ENCODE results near the gene YWHAQ. TPM values are rescaled to one million over a fixed set of nuclear protein-coding genes. Genes with fewer than 3 reads are reported as not detected.
"Not testable (repeated sequence)": the region's sequence is repeated elsewhere in the genome, so short reads cannot be mapped to it uniquely, and the experiment has no call there.

YWHAQ gene
- total RNA-seq, 1 donor from 2014 or later, result 209 TPM

DNA sequence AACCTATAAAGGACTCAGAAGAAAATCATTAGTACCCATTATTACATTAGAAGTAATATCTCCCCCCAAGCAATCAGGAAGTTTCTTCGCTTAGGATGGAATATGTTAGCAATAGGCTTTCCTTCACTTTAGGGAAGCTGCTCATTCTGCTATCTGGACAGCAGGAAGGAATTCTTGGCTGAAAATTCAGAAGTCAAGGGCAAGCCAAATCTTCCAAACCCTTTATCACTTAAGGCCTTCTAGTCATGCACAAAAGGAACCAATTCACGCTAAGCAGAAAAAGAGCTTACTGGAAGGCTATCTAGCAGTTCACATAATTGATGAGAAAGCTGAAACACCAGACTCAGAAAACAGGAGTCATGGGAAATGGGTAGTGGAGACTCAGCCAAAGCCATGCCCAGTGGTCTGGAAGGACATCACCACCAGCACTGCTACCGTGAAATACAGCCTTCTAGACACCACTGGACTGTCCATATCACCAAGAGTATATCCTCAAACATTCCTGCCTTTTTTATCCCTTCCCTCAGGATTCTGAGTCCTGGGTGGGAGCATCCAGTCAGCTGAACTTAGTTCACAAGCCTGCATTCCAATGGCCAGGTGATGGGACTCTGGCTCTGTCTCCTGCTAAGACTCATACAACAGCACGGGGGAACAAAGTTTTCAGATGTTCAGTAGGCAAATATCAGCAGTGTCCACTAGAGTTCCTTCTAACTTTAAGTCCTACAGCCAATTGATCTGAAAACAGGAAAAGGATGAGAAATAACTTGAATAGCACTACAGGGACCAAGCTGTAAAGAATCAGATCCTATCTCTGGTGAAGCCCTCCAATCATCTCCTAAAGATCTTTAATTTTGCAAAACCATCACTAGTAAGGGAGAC is 60.4 kb downstream of the YWHAQ start:
- intact Hi-C loops (cut with DNase I), result no loop called here
- DNase-seq (ENCODE audit: low spot score) (no peak), ATAC-seq (no peak)

DNA sequence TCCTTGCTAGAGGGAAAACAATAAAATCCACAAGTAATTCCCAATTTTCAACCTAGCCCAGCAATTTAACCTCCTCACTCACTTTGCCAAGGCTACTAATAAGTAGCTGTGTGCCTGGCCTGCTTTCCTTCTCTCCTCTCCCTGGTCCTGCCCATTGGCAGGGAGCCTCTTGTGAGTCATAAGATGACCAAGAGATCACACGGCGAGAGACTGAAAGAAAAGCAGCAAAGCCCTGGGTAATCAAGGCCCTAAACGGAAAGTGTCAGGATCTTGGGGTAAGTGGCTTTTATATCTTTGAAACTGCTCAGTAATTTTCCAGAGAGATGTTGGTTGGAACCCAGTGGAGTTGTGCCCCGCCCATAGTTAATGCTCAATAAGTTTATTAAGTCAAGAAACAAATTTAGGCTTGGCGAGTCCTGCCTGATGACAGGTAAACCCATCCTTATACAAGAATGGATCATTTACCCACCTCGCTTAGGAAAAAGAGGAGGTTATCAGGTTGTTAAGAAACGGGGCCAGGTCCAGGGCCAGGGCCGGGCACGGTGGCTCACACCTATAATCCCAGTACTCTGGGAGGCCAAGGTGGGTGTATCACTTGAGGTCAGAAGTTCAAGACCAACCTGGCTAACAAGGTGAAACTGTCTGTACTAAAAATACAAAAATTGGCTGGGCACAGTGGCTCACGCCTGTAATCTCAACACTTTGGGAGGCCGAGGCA is 65.2 kb downstream of the YWHAQ start:
- intact Hi-C loops (cut with DNase I), result no loop called here
- DNase-seq (ENCODE audit: low spot score) (peak; percentile 85), ATAC-seq (peak; percentile 97)

DNA sequence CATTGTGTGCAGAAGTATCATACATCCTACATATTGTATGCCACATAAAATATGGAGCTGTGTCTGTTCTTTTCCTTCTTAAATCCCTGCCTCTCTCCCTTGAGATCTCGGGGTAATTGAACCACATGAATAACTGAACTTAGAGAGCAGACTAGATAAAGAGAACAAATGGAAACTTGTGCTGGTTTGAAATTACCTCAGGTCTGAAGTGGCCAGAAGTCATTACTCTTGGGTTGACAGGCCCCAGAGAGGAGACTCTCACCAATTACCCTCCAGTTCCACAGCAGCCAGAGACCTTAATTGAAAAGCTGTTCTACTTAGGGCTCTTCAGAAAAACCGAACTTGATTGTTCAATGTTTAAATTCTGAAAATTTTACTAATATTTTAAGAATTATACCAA is 70.2 kb downstream of the YWHAQ start:
- ATAC-seq (no peak), DNase-seq (ENCODE audit: low spot score) (no peak)
- intact Hi-C loops (cut with DNase I), result no loop called here

DNA sequence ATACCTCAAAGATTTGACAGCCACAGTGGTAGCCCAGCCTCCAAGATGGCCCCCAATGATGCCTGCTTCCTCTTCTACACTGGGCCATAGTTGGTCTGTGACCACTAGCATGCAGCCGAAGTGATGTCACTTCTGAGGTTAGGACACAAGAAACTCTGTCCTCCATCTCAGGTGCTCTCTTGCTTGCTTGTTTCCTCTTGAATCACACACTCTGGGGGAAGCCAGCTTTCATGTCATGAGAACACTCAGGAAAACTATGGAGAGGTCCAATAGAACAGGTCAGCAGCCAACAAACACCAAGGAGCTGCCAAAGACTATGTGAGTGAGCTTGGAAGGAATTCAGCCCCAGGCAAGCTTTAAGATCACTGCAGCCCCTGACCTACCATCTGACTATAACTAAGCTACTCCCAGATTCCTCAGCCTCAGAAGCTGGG is 71.8 kb downstream of the YWHAQ start:
- DNase-seq (ENCODE audit: low spot score), result no peak
- intact Hi-C loops (cut with DNase I), result no loop called here
- ATAC-seq, result no peak

DNA sequence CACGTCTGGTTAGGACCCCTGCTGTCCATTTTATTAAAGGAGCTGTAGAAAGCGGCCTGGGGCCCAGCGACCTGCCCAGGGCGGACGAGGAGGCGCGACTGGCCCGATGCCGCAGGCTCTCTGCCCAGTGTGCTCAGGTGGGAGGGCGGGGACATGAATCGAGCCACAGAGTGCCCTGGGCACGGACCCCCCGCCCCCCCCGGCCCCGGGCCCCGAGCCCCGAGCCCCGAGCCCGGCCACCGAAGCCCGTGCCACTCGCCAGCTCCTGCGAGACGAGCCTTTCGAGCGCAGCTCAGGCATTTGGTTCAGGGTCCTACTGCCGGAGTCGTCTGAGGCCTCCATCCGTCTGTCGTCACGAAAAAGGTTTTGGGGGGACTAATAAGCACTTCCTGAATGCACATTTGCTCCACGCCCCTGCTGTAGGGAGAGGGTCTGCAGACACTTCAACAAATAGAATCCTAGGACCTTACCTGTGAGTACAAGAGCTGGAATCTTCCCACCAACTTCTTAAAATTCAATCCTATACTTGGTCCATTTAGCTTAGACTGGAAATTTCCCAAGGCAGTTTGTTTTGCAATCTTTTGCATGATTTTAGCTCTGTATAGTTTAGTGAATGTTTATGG is 74.6 kb downstream of the YWHAQ start:
- intact Hi-C loops (cut with DNase I), result no loop called here

DNA sequence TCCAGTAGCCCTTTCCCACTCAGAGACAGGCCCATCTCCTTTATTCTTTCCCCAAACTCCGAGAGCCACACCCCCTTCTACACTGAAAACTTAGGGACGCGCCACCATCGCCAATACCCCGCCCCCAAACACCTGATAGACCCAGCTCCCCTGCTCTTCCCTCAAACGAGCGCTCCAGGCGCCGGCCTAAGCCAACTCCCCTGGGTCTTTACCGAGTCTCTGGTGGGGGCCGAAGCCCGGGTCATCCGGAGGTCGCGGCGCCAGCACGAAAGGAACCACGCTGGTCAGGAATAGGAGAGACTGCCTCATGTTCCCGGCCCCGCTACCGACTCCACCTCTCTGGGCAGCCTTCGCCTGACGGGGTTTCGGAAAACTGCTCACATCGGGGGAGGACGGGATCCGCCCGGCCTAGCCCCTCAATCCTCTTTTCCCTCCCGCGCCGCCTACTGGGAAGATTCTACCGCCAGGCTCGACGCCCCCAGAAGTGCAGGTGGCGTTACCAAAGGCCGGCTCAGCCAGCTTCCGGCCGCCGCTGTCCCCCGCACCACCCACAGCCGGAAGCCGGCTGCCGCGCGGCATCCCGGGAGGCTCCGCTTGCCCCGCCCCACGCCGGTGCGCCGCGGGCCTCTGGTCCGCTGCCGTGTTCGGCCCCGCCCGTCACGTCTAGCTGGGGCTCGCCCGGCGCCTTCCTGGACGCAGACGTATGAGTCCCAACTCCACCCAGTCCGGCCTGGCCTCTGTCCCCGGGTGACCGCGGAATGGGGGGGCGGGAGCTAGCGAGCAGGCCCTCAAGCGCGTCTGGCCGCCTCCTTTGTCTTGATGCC is 75.3 kb downstream of the YWHAQ start, which contains the start of gene ADAM17:
ADAM17 (minus strand) TSS at position 534 of the 824 bp plus-strand sequence; CDS start at position 309, 225 bp downstream.
- DNase-seq (ENCODE audit: low spot score) (peak; percentile 97), ATAC-seq (peak; percentile 97)
- intact Hi-C loops (cut with DNase I), result no loop called here

More for the DNA sequence above, 74.6 kb downstream of the YWHAQ start:
- no peak for ATAC-seq
- DNase-seq (ENCODE audit: low spot score), result no peak

DNA sequence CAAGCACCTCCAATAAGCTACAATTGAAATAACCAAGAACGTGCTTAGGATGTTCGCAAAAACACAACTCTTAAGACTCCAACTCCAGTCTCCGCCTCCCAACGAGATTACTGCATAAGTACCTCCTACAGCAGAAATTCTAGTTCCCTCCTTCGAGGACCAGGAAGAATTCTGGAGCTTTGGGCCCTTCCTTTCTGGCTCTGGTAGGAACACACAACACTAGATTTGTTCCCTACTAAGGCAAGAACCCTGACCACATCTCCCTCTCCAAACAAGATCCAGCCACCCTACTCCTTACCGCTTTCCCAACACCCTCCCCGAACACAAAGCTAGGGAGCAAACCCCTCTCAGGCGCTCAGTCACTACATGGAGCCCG is 75.9 kb downstream of the YWHAQ start:
- intact Hi-C loops (cut with DNase I), result no loop called here
- DNase-seq (ENCODE audit: low spot score) (no peak), ATAC-seq (peak; percentile 50)

DNA sequence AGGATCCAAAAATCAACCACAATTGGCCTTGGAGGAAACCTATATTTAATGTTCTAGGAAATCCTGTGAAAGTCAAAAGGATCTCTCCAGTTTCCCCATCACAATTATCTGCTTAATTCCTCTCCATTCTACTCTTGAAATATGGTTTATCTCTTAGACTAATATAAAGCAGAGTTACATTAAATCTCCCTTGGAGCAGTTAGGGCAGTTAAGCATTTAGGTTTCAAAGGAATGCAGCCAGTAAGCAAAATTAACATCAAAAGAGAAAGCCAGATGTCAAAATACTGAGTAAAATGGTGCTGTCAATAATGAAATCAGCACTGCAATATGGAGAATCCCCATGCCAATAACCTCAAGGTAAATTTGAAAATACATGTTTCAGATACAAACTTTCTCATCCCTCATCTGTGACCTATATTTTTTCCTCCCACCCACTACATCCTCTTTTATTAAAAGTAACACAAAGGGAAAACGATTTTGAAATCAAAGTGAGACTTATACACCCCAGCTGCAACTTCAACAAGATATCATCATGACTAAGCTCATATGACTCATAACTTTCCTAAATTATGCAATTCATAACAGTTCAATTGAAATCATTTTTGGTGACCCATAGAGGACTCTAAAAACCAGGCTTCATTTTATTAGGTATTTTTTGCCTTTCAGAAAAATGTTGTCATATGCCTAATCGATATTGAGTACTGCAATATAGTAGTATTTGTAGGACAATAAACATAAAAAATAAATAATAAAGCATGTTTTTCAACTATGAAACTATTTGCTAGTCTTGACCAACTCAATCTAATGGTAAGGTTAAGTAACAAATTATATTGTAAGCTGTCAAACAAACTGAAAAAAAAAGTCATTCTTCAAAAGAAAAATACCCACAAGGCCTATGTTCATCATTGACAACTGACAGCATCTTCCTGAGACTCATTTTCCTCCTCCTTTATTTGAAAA is 78.3 kb downstream of the YWHAQ start:
- ATAC-seq (peak; percentile 23), DNase-seq (ENCODE audit: low spot score) (no peak)
- intact Hi-C loops (cut with DNase I), result no loop called here

DNA sequence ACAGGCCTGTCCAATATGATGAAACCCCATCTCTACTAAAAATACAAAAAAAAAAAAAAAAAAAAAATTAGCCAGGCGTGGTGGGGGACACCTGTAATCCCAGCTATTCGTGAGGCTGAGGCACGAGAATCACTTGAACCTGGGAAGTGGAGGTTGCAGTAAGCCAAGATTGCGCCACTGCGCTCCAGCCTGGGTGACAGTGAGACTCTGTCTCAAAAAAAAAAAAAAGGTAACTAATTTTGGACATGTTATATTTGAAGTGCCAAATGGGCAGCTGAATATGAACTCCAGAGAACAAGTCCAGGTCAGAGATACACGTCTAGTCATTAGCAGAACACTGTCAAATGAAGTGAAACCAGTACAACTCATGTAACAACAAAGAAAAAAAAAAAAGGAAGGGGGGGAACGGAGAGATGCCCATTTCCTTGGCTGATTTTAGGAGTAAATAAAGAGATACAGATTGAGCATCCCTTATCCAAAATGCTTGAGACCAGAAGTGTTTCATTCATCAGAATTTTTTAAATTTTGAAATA is 79.9 kb downstream of the YWHAQ start:
- DNase-seq (ENCODE audit: low spot score); intact Hi-C loops (cut with DNase I); ATAC-seq: not testable (repeated sequence)

DNA sequence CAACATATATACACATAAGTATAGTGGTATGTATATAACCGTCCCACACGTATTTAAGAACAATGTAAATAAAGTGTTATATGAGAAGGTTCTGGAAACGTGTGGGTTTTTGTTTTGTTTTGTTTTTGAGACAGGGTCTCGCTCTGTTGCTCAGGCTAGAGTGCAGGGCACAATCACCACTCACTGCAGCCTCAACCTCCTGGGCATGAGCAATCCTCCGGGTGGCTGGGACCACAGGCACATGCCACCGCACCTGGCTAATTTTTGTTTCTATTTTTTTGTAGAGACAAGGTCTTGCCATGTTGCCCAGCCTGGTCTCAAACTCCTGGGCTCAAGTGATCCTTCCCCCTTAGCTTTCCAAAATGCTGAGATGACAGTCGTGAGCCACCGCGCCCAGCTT is 81.4 kb downstream of the YWHAQ start:
- intact Hi-C loops (cut with DNase I), result no loop called here
- DNase-seq (ENCODE audit: low spot score), result no peak
- ATAC-seq, result no peak

DNA sequence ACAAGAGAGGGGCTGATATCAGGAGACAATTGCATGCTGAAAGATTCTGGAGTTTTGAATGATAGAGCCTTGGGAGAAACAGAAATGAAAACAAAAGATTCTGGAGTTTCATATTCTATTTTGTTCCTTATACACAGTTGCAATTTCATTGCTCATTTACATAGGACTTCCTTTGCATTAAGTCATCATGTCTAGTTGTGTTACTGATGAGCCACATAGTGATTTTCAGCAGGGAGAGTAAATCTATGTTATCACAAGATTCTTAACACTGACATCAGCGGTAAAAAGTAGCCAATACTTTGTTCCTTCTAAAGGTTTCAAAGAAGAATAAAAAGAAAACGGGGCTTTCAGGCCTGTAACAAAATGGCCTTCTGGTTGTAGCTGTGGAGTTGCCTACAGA is 82.3 kb downstream of the YWHAQ start:
- intact Hi-C loops (cut with DNase I), result no loop called here
- no peak for ATAC-seq

DNA sequence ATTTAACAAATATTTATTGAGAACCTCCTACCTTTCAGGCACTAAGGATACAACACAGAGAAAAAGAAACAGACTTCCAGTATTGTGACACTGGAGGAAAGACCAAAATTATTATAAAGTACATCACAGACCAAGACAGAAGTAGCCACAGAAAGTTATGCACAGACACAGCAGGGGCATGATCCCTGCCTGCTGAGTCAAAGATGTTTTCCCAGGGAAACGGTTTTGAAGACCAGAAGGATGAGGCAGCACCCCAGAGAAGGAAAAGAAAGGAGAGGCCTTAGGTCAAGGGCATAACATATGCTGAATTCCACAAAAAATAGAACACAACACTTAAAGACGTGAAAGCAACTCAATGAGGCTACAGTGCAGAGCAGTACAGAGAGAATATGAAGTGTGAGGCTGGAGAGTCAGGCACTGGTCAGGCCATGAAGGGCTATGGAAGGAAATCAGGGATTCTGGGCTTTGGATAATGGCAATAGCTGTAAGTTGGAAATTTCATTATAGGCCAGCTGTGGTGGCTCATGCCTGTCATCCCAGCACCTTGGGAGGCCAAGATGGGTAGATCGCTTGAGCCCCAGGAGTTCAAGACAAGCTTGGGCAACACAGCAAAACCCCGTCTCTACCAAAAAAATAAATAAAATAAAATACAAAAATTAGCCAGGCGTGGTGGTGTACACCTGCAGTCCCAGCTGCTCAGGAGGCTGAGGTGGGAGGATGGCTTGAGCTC is 83.4 kb downstream of the YWHAQ start:
- no peak for ATAC-seq
- intact Hi-C loops (cut with DNase I), result loop anchor here (2.0 kb wide), 1 partner anchor 51 kb away; no protein-coding TSS in a partner anchor
- DNase-seq (ENCODE audit: low spot score), result no peak

More for the DNA sequence above, 82.3 kb downstream of the YWHAQ start:
- DNase-seq (ENCODE audit: low spot score), result no peak

DNA sequence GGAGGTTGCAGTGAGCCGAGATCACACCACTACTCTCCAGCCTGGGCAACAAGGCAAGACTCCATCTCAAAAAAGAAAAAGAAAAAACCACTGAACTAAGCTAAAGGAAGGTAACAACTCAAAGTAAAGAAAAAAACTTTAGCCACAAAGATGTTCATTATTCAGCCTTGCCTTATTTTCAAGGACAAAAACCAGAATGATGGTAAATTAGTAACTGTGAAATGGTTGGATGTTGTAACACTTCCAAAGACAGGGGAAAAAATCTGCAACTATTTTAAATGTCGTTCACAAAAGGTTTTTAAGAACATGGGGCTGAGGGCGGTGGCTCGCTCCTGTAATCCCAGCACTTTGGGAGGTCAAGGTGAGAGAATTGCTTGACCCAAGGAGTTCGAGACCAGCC is 85.3 kb downstream of the YWHAQ start:
- ATAC-seq (no peak), DNase-seq (ENCODE audit: low spot score) (no peak)
- intact Hi-C loops (cut with DNase I), result no loop called here

DNA sequence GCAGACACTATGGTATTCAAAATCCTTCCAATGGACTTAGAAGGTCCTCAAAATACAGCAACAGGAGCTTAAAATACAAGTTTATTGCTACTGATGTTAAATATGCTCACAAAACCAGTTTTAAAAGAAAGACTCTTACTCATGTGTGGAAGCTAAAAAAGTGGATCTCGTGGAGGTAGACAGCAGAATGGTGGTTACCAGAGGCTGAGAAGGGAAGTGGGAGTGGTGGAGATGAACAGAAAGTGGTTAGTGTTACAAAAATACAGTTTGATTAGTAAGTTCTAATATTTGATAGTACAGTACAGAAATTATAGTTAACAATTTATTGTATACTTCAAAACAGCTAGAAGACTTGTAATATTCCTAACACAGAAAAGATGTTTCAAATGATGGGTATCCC is 87.2 kb downstream of the YWHAQ start:
- intact Hi-C loops (cut with DNase I), result no loop called here
- DNase-seq (ENCODE audit: low spot score), result no peak
- ATAC-seq, result no peak

DNA sequence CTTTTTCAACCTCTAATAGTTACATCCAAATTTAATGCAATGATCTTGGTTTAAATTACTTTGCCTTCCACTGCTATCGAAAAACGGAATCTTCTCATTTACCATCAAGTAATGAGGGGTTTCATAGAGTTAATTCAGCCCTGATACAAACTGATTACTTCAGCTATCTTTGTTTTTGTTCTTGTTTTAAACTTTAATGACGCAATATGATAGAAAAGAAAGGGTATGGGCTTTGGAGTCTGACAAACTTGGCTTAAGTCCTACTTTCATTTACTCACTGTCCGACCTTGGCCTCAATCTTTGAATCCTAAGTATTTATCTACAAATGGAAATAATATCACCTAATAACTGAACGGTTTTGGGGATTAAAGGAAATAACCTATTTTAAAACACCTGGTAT is 91.3 kb downstream of the YWHAQ start:
- intact Hi-C loops (cut with DNase I), result no loop called here
- DNase-seq (ENCODE audit: low spot score) (no peak), ATAC-seq (peak; percentile 56)

DNA sequence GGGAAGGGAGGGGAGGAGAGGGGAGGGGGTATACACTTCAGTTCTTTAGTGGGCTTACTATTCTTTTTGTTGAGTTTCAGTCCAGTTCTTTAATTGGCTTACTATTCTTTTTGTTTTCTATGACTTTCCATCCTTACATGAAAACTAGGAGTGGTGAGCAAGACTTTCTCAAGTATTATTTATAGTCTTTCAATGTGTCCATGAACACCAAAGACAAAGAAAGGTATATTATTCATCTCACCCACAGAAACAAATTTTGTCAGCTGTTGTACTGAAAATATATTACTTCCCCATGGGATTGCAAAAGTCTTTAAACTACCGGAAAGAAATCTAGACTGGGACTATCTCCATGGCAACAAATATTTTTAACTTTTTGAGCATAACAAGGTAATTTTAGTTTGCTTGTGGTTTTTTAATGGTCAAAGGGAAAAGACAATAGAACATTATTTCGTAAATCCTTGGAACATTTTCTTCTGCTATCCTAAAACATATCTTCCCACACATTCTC is 92.7 kb downstream of the YWHAQ start:
- no peak for DNase-seq (ENCODE audit: low spot score)
- ATAC-seq, result peak; percentile 89
- intact Hi-C loops (cut with DNase I), result no loop called here

DNA sequence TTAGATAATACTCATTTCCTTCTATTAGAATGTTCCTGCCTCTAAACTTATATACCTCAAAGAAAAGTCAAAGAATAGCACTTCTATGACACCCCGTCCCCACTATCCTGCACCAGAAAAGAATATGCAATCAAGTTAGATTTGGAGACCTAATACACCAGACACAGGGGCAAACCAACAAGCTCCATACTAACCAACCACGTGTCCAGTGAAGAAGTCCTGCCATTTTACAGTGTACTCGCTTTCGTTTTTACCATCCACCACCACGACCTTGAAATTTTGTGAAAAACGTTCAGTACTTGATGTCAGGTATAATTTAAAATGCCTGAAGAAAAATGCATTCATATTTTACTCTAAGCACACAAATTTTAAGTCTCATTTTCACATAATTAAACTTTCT is 94.3 kb downstream of the YWHAQ start:
- intact Hi-C loops (cut with DNase I), result no loop called here
- DNase-seq (ENCODE audit: low spot score) (no peak), ATAC-seq (no peak)
